Neural progenitor cell (in vitro differentiated cells): Measurements from ENCODE around the gene CNOT8. TPM values are rescaled to one million over a fixed set of nuclear protein-coding genes. Genes with fewer than 3 reads are reported as not detected.
"Not testable (repeated sequence)": the region's sequence is repeated elsewhere in the genome, so short reads cannot be mapped to it uniquely, and the experiment has no call there.

Experiments
- DNase-seq: peaks from one replicate; pipeline ENCODE4 v3.0.0-alpha.2; 2016; ENCODE audit warnings: low spot score
- H2AFZ ChIP-seq: fragments of 200-600 bp; sonication (generic); replicated peaks from 2 replicates; pipeline ENCODE4 v1.6.1; 2016; ENCODE audit warnings: antibody characterized with exemption
- H3F3A ChIP-seq: fragments of 200-600 bp; sonication (generic); 2 replicates; pipeline ENCODE4 v1.6.1; 2016; ENCODE audit warnings: antibody characterized with exemption, low read depth
- H3K27ac ChIP-seq: fragments of 200-600 bp; sonication (generic); 2 replicates; pipeline ENCODE4 v1.5.1; 2016; ENCODE audit warnings: mild to moderate bottlenecking
- H3K27me3 ChIP-seq: fragments of 200-600 bp; sonication (generic); 2 replicates; pipeline ENCODE4 v1.6.1; 2016; ENCODE audit warnings: mild to moderate bottlenecking, moderate library complexity
- H3K36me3 ChIP-seq: fragments of 200-600 bp; sonication (generic); 2 replicates; pipeline ENCODE4 v1.5.1; 2016
- H3K4me1 ChIP-seq: fragments of 200-600 bp; sonication (generic); 2 replicates; pipeline ENCODE4 v1.6.1; 2016; ENCODE audit warnings: mixed run types
- H3K4me2 ChIP-seq: fragments of 200-600 bp; sonication (generic); 2 replicates; pipeline ENCODE4 v1.6.1; 2016
- H3K4me3 ChIP-seq: fragments of 200-600 bp; sonication (generic); 2 replicates; pipeline ENCODE4 v1.5.1; 2016
- H3K79me2 ChIP-seq: fragments of 200-600 bp; sonication (generic); 2 replicates; pipeline ENCODE4 v1.6.1; 2016; ENCODE audit warnings: low read depth
- H3K9ac ChIP-seq: fragments of 200-600 bp; sonication (generic); 2 replicates; pipeline ENCODE4 v1.6.1; 2016
- H3K9me3 ChIP-seq: fragments of 200-600 bp; sonication (generic); 2 replicates; pipeline ENCODE4 v1.5.1; 2016; ENCODE audit warnings: low read depth
- H4K20me1 ChIP-seq: fragments of 200-600 bp; sonication (generic); 2 replicates; pipeline ENCODE4 v1.6.1; 2016; ENCODE audit warnings: low read depth
- H3K27ac Mint-ChIP-seq: 3 replicates; pipeline ENCODE4 v1.8.0; 2021; ENCODE audit warnings: mixed read lengths
- H3K27me3 Mint-ChIP-seq: 2 replicates; pipeline ENCODE4 v1.8.0; 2022; ENCODE audit warnings: low read depth, mild to moderate bottlenecking, inconsistent platforms, moderate library complexity, mixed read lengths; ENCODE audit not compliant: insufficient read depth
- H3K36me3 Mint-ChIP-seq: 3 replicates; pipeline ENCODE4 v1.8.0; 2021; ENCODE audit warnings: mixed read lengths
- H3K4me1 Mint-ChIP-seq: 3 replicates; pipeline ENCODE4 v1.8.0; 2021; ENCODE audit warnings: mixed read lengths
- H3K4me3 Mint-ChIP-seq: 3 replicates; pipeline ENCODE4 v1.8.0; 2021; ENCODE audit warnings: mild to moderate bottlenecking, moderate library complexity, mixed read lengths
- H3K9me3 Mint-ChIP-seq: 3 replicates; pipeline ENCODE4 v1.8.0; 2020; ENCODE audit warnings: mixed read lengths
- CTCF ChIP-seq: fragments of 200-600 bp; sonication (generic); IDR thresholded peaks from 2 replicates; pipeline ENCODE4 v1.5.1; 2017; ENCODE audit warnings: antibody characterized with exemption, mild to moderate bottlenecking
- EZH2 ChIP-seq: fragments of 200-600 bp; sonication (generic); IDR thresholded peaks from 2 replicates; pipeline ENCODE4 v1.6.1; 2017; ENCODE audit warnings: antibody characterized with exemption, mild to moderate bottlenecking, moderate library complexity
- EZH2phosphoT487 ChIP-seq: fragments of 200-600 bp; sonication (generic); IDR thresholded peaks from 2 replicates; pipeline ENCODE4 v1.6.1; 2017; ENCODE audit warnings: antibody characterized with exemption
- total RNA-seq: library from RNA; depleted of rRNA; stranded (reverse); fragments of >200 nt; gene quantifications from 2 replicates; pipeline ENCODE4 v1.2.3, GENCODE V29; 2015; ENCODE audit warnings: low replicate concordance

Gene CNOT8
- total RNA-seq, 1 donor from 2014 or later, result 90.8 TPM

- Histone ChIP-seq H3K27ac (no peak overlapping the region), H3K4me1 (peaks cover 5% of the 10 kb centered on the region), H3K36me3 (no peaks in the 10 kb centered on the region), H3K9me3 (no peaks in the 10 kb centered on the region), H3K27me3 (no peaks in the 10 kb centered on the region), H4K20me1 (no peaks in the 10 kb centered on the region), H3K79me2 (no peaks in the 10 kb centered on the region), H3F3A (no peaks in the 10 kb centered on the region), H3K4me2 (no peak overlapping the region), H2AFZ (no peak overlapping the region), H3K4me3 (no peak overlapping the region), H3K9ac (no peak overlapping the region)
- Mint-ChIP-seq H3K36me3 (peaks cover 11% of the 10 kb centered on the region), H3K27ac (no peak overlapping the region), H3K9me3 (no peaks in the 10 kb centered on the region), H3K4me1 (no peaks in the 10 kb centered on the region), H3K4me3 (no peak overlapping the region), H3K27me3 (peaks cover 3% of the 10 kb centered on the region)
- TF ChIP-seq EZH2phosphoT487 (no peak), EZH2 (no peak), CTCF (no peak)
- DNase-seq, result no peak
These were observed 27.0 kb upstream of the CNOT8 start for GRCh38 chr5:154831451-154831850.

- H3K4me3 Mint-ChIP-seq, H3K9me3 ChIP-seq, H3K27ac ChIP-seq, H3K4me2 ChIP-seq, H3K27me3 Mint-ChIP-seq, H3K4me1 Mint-ChIP-seq, H3K4me1 ChIP-seq, DNase-seq, H3K36me3 ChIP-seq, H2AFZ ChIP-seq, H3K27me3 ChIP-seq, H4K20me1 ChIP-seq, H3K79me2 ChIP-seq, H3F3A ChIP-seq, H3K4me3 ChIP-seq, H3K27ac Mint-ChIP-seq, H3K9me3 Mint-ChIP-seq, H3K9ac ChIP-seq: not testable (repeated sequence)
- H3K36me3 Mint-ChIP-seq, result peaks cover 14% of the 10 kb centered on the region
These were observed 25.6 kb upstream of the CNOT8 start for GRCh38 chr5:154832804-154833203.

DNA sequence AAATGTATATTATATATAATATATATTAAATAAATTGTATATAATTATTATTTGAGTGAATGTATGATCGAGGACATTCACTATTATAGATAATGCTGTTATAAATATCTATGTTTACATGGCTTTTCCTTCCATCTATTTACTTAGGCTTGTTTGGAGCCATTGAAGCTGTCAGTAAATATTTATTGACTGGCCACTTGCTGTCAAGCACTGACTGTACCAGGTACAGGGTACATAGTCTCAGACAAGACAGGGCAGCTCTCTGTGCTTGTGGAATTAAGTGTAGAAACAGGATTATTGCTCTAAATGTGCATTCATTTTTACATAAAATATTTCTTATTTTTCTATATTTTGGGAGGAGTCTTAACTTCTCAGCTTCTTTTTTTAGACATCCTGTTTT lies 24.4 kb upstream of the CNOT8 start:
- peaks cover 3% of the 10 kb centered on the region for H3K27me3 Mint-ChIP-seq
- H3K27ac ChIP-seq, result no peak overlapping the region
- H3K27me3 ChIP-seq, result no peaks in the 10 kb centered on the region
- H3K36me3 Mint-ChIP-seq, result peaks cover 12% of the 10 kb centered on the region
- no peaks in the 10 kb centered on the region for H3K9me3 Mint-ChIP-seq
- DNase-seq, result no peak
- peaks cover 5% of the 10 kb centered on the region for H3K4me1 ChIP-seq
- H3F3A ChIP-seq, result no peaks in the 10 kb centered on the region
- TF ChIP-seq CTCF (no peak), EZH2phosphoT487 (no peak), EZH2 (no peak)
- H3K36me3 ChIP-seq, result no peaks in the 10 kb centered on the region
- no peak overlapping the region for H3K27ac Mint-ChIP-seq
- no peak overlapping the region for H3K4me2 ChIP-seq
- H3K9ac ChIP-seq, result no peak overlapping the region
- H4K20me1 ChIP-seq, result no peaks in the 10 kb centered on the region
- no peak overlapping the region for H3K4me3 ChIP-seq
- H3K9me3 ChIP-seq, result no peaks in the 10 kb centered on the region
- H3K4me1 Mint-ChIP-seq, result no peaks in the 10 kb centered on the region
- no peak overlapping the region for H3K4me3 Mint-ChIP-seq
- H2AFZ ChIP-seq, result no peak overlapping the region
- no peaks in the 10 kb centered on the region for H3K79me2 ChIP-seq

DNA sequence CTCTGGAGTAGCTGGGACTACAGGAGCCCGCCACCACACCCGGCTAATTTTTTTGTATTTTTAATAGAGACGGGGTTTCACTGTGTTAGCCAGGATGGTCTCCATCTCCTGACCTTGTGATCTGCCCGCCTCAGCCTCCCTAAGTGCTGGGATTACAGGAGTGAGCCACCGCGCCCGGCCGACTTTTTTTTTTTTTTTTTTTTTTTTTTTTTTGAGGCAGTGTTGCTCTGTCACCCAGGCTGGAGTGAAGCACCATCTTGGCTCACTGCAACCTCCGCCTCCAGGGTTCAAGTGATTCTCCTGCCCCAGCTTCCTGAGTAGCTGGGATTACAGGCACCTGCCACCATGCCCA lies 22.8 kb upstream of the CNOT8 start:
- not testable (repeated sequence) for H3K27ac ChIP-seq, H3K36me3 ChIP-seq, H3F3A ChIP-seq, H3K4me2 ChIP-seq, H3K4me3 Mint-ChIP-seq, H3K27me3 ChIP-seq, H3K4me1 Mint-ChIP-seq, H3K27ac Mint-ChIP-seq, H3K79me2 ChIP-seq, H3K9me3 Mint-ChIP-seq, H3K4me1 ChIP-seq, DNase-seq, H3K4me3 ChIP-seq, H3K9ac ChIP-seq, H2AFZ ChIP-seq, H4K20me1 ChIP-seq, H3K9me3 ChIP-seq, H3K27me3 Mint-ChIP-seq, H3K36me3 Mint-ChIP-seq
